PFSK-1 (cell line): ENCODE measurements around the gene CTNND2.

Source experiments
- FOXP2 ChIP-seq: optimal IDR thresholded peaks from 2 replicates; pipeline ENCODE3; 2011; ENCODE audit warnings: borderline replicate concordance, control low read depth, inconsistent platforms; ENCODE audit not compliant: insufficient read depth; ENCODE audit errors: extremely low read length, extremely low read depth
- POLR2AphosphoS5 ChIP-seq: IDR thresholded peaks from 2 replicates; pipeline ENCODE4 v1.6.1; 2012; ENCODE audit warnings: low read depth, mild to moderate bottlenecking, control low read depth, low read length, moderate library complexity
- SIN3A ChIP-seq: IDR thresholded peaks from 2 replicates; pipeline ENCODE4 v1.6.1; 2012; ENCODE audit warnings: mild to moderate bottlenecking, low read length, moderate library complexity, borderline replicate concordance; ENCODE audit not compliant: insufficient read depth
- TAF1 ChIP-seq: IDR thresholded peaks from 2 replicates; pipeline ENCODE4 v1.6.1; 2012; ENCODE audit warnings: low read length, control low read depth, borderline replicate concordance; ENCODE audit not compliant: insufficient read depth
- TF ChIP-seq, protein P1 (sequence below), 2 experiments: IDR thresholded peaks; 2 replicates each; pipeline versions ENCODE4 v1.6.1 to v1.8.0; 2011 to 2012; ENCODE audit warnings: low read depth in 2 of 2, low read length in 2 of 2, control low read depth in 1 of 2, inconsistent platforms in 1 of 2, mild to moderate bottlenecking in 1 of 2, moderate library complexity in 1 of 2; ENCODE audit not compliant: insufficient read depth in 1 of 2

The CTNND2 gene

DNA sequence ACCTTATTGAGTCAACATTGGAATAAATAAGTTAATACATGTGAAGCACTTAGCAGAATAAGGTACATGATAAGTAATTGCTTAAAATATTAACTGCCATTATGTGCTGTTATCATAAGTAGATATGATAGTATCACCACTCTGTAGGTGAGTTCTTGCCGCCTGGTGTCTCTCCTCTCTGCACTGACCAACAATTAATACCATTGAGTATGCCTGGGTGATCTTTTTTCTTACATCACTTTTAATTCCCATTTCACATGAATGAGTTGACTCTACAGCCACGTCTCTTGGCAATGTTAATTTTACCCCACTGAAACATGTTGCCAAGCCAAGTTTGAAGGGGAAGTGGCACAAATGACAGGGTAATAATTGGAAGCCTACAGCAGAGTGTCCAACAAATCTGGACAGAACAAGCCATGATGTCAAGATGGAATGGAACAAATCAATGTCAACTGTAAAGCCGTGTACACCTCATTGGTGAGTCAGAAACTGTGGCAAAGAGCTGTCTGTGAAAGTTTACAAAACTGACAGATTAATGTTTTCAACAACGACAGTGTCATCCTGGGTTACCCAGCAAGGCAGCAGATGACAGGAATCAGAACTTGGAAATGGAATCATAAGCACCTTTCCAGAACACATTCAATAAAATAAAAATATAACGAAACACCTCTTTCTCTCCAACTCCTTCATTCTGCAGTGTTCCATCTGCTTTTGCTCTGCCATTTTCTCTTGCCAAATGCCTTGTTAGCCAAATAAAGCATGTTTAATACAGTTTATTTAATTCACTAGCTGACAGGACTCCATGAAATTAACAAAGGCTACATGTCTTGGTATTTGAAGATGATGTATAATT, 330.9 kb downstream of the CTNND2 start:
- TF ChIP-seq FOXP2 (no peak), TAF1 (no peak), SIN3A (no peak), POLR2AphosphoS5 (no peak)
- TF ChIP-seq, protein P1, sequence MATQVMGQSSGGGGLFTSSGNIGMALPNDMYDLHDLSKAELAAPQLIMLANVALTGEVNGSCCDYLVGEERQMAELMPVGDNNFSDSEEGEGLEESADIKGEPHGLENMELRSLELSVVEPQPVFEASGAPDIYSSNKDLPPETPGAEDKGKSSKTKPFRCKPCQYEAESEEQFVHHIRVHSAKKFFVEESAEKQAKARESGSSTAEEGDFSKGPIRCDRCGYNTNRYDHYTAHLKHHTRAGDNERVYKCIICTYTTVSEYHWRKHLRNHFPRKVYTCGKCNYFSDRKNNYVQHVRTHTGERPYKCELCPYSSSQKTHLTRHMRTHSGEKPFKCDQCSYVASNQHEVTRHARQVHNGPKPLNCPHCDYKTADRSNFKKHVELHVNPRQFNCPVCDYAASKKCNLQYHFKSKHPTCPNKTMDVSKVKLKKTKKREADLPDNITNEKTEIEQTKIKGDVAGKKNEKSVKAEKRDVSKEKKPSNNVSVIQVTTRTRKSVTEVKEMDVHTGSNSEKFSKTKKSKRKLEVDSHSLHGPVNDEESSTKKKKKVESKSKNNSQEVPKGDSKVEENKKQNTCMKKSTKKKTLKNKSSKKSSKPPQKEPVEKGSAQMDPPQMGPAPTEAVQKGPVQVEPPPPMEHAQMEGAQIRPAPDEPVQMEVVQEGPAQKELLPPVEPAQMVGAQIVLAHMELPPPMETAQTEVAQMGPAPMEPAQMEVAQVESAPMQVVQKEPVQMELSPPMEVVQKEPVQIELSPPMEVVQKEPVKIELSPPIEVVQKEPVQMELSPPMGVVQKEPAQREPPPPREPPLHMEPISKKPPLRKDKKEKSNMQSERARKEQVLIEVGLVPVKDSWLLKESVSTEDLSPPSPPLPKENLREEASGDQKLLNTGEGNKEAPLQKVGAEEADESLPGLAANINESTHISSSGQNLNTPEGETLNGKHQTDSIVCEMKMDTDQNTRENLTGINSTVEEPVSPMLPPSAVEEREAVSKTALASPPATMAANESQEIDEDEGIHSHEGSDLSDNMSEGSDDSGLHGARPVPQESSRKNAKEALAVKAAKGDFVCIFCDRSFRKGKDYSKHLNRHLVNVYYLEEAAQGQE (IDR thresholded peaks at IDR 0.05; ENCODE audit: insufficient read depth in 1 of 2, low read depth in 2 of 2, low read length in 2 of 2), result no peak

DNA sequence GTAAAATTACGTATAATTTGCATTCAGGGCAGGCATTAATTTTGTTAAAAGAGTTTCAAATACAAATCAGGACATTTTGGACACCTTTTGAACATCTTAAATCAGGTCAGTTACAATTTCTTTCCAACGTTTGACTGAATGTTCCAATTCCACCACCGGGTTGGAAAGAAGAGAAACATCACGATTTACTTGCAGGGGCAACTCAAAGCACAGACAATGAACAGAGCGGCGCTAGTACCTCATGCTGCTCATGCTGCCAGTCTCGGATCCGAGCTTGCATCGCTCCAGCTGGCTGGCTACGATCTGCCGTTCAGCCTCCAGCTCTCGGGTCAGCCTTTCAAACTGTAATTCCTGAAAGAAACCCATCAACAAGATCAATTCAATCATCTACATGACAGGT, 339.5 kb downstream of the CTNND2 start:
- TF ChIP-seq FOXP2, result no peak
- no peak for TF ChIP-seq POLR2AphosphoS5
- TF ChIP-seq, protein P1 (IDR thresholded peaks at IDR 0.05; ENCODE audit: insufficient read depth in 1 of 2, low read depth in 2 of 2, low read length in 2 of 2), result no peak
- TF ChIP-seq TAF1, result no peak
- TF ChIP-seq SIN3A, result no peak

DNA sequence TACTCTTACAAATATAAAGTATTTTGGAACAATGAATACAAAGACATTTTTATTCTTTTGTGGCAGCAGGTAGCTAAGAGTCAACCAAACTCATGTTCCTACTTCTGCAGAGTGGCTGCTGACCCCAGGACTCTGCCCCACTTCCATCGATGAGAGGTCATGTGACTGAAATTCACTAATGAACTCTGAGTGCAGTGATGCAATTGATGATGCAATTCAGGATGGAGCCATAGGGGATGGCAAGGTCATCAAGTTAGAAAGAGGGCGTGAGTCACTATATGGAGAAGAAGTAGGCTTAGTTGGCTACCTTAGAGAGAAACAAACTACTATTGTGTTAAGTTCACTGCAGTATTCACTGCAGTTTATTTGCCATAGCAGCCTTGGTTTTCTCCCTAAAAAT, 340.4 kb downstream of the CTNND2 start:
- no peak for TF ChIP-seq POLR2AphosphoS5

DNA sequence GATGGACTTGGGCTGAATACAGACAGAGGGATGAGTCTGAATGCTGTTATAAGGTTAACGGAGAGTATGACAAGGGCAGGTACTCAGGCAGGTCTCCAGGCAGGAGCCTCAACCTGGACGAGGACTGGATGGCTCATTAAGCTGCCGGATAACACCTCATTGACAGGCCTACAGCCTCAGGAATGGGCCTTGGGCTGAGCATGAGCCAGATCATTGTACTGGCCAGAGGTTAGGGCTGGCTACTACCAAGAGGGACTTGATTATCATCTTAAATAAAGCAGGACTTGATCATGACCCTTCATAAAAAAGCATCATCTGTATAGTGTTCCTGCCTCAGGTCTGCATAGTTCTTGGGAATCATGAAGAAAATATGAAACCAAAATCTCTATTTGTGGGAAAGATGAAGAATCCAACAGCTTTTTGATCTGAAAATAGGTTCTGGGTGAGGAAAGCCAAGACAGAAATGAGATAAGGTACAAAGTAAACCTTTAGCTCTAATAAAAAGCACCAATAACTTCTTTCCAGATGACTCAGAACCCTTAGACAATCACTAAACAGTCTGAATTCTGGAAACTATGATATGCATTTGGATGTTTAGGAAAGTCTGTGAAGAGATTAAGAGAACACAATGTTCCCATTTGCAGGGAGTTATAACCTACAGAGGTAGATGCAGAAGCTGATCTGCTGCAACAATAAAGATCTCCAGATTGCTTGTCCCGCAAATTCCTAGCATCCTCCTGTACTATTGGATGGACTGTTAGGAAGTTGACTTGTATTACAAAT, 343.1 kb downstream of the CTNND2 start:
- TF ChIP-seq, protein P1 (IDR thresholded peaks at IDR 0.05; ENCODE audit: insufficient read depth in 1 of 2, low read depth in 2 of 2, low read length in 2 of 2), result no peak
- no peak for TF ChIP-seq FOXP2
- TF ChIP-seq SIN3A, result no peak
- TF ChIP-seq TAF1, result no peak
- TF ChIP-seq POLR2AphosphoS5, result no peak

DNA sequence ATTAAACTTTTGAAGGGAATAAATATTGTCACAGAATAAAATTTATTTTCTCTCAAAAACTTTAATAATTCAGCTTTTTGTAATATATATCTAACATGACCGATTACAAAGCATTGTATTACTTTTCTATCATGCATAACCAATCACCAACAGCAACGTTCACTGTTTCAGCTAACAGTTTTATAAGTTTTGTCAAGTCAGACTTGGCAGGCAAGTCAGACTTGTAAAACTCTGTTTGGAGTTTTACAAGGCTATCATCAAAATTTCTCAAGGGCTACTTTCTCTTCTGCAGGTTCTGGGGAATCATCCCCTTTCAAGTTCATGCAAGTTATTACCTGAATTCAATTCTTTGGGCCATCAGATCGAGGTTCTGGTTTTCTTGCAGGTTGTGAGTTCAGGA, 347.2 kb downstream of the CTNND2 start:
- TF ChIP-seq SIN3A, result no peak
- TF ChIP-seq, protein P1 (IDR thresholded peaks at IDR 0.05; ENCODE audit: insufficient read depth in 1 of 2, low read depth in 2 of 2, low read length in 2 of 2), result no peak
- no peak for TF ChIP-seq TAF1
- no peak for TF ChIP-seq POLR2AphosphoS5
- no peak for TF ChIP-seq FOXP2
